ENCODE data around the gene OVCA2.

- TF ChIP-seq CTCF (IDR thresholded peaks at IDR 0.05) (no peak), POLR2A (IDR thresholded peaks at IDR 0.05) (no peak)
These were observed 46.4 kb upstream of the OVCA2 start for GRCh38 chr17:1995321-1995892.

Measured in suprapubic skin (tissue), 3 donors.